Trophoblast cell (in vitro differentiated cells and primary cell): ENCODE data around the gene TUBB1.
A peak's percentile ranks its signal among the peaks of the same experiment; 100 is the strongest.
"Not testable (repeated sequence)": the region's sequence is repeated elsewhere in the genome, so short reads cannot be mapped to it uniquely, and the experiment has no call there.

Experiments
- DNase-seq, 2 donors: peaks; one replicate each; pipeline ENCODE4 v3.0.0-alpha.2; 2016
- H2AFZ ChIP-seq: 2 replicates; pipeline ENCODE4 v1.6.1; 2013; ENCODE audit warnings: low read length, moderate library complexity, mild to moderate bottlenecking; ENCODE audit not compliant: insufficient read depth, poor library complexity
- H2AK5ac ChIP-seq: 2 replicates; pipeline ENCODE4 v1.6.1; 2013; ENCODE audit warnings: mild to moderate bottlenecking, low read length
- H2BK120ac ChIP-seq: 2 replicates; pipeline ENCODE4 v1.6.1; 2013; ENCODE audit warnings: low read length, mild to moderate bottlenecking, moderate library complexity; ENCODE audit not compliant: insufficient read depth, poor library complexity
- H2BK12ac ChIP-seq: 2 replicates; pipeline ENCODE4 v1.6.1; 2013; ENCODE audit warnings: mild to moderate bottlenecking, low read length, moderate library complexity
- H2BK5ac ChIP-seq: 2 replicates; pipeline ENCODE4 v1.6.1; 2013; ENCODE audit warnings: low read length, low read depth, moderate library complexity, mild to moderate bottlenecking; ENCODE audit not compliant: poor library complexity
- H3K14ac ChIP-seq: 2 replicates; pipeline ENCODE4 v1.6.1; 2013; ENCODE audit warnings: mild to moderate bottlenecking, low read length
- H3K18ac ChIP-seq: 2 replicates; pipeline ENCODE4 v1.6.1; 2013; ENCODE audit warnings: mild to moderate bottlenecking, low read length
- H3K23ac ChIP-seq: 2 replicates; pipeline ENCODE4 v1.6.1; 2013; ENCODE audit warnings: low read length
- H3K27ac ChIP-seq: 2 replicates; pipeline ENCODE4 v1.5.1; 2013; ENCODE audit warnings: low read depth, mild to moderate bottlenecking, inconsistent platforms, low read length, moderate library complexity
- H3K27me3 ChIP-seq: 2 replicates; pipeline ENCODE4 v1.6.1; 2013; ENCODE audit warnings: inconsistent platforms, mild to moderate bottlenecking, low read length, moderate library complexity; ENCODE audit not compliant: insufficient read depth
- H3K36me3 ChIP-seq, 2 experiments: 1 replicate in 1 of 2; 2 replicates in 1 of 2; pipeline ENCODE4 v1.6.1; 2013; ENCODE audit warnings: low read length in 2 of 2, mild to moderate bottlenecking in 2 of 2, moderate library complexity in 1 of 2; ENCODE audit not compliant: insufficient read depth in 2 of 2, control insufficient read depth in 1 of 2
- H3K4ac ChIP-seq: 2 replicates; pipeline ENCODE4 v1.6.1; 2013; ENCODE audit warnings: low read depth, mild to moderate bottlenecking, low read length, moderate library complexity
- H3K4me1 ChIP-seq, 2 experiments: 1 replicate in 1 of 2; 2 replicates in 1 of 2; pipeline ENCODE4 v1.6.1; 2013; ENCODE audit warnings: low read length in 2 of 2, mild to moderate bottlenecking in 2 of 2, moderate library complexity in 1 of 2; ENCODE audit not compliant: insufficient read depth in 2 of 2, control insufficient read depth in 1 of 2
- H3K4me2 ChIP-seq: 2 replicates; pipeline ENCODE4 v1.6.1; 2013; ENCODE audit warnings: inconsistent platforms, mild to moderate bottlenecking, low read length, moderate library complexity
- H3K4me3 ChIP-seq: 2 replicates; pipeline ENCODE4 v1.5.1; 2013; ENCODE audit warnings: mild to moderate bottlenecking, low read depth, low read length, inconsistent platforms
- H3K79me1 ChIP-seq: one replicate; pipeline ENCODE4 v1.6.1; 2013; ENCODE audit warnings: low read length
- H3K79me2 ChIP-seq: 2 replicates; pipeline ENCODE4 v1.6.1; 2013; ENCODE audit warnings: low read length, mild to moderate bottlenecking; ENCODE audit not compliant: control insufficient read depth, insufficient read depth, poor library complexity
- H3K9ac ChIP-seq: 2 replicates; pipeline ENCODE4 v1.6.1; 2013; ENCODE audit warnings: mild to moderate bottlenecking, low read length
- H3K9me3 ChIP-seq: 2 replicates; pipeline ENCODE4 v1.6.1; 2013; ENCODE audit warnings: low read depth, mild to moderate bottlenecking, control low read depth, inconsistent platforms, low read length; ENCODE audit not compliant: insufficient read depth
- H4K12ac ChIP-seq: 2 replicates; pipeline ENCODE4 v1.6.1; 2013; ENCODE audit warnings: low read depth, mild to moderate bottlenecking, low read length, moderate library complexity
- H4K8ac ChIP-seq: 2 replicates; pipeline ENCODE4 v1.6.1; 2013; ENCODE audit warnings: low read depth, mild to moderate bottlenecking, low read length, moderate library complexity
- H4K91ac ChIP-seq: one replicate; pipeline ENCODE4 v1.6.1; 2013; ENCODE audit warnings: low read depth, mild to moderate bottlenecking, low read length, moderate library complexity
- WGBS: extraction: QIAGEN DNeasy Blood & Tissue Kit; methylation state at CpG from one replicate; pipeline ENCODE4 v1.1.7; 2013; ENCODE audit warnings: missing lambda C conversion rate; ENCODE audit not compliant: insufficient read length, insufficient coverage; ENCODE audit errors: extremely low coverage; 5-methylcytosine and 5-hydroxymethylcytosine counted together

TUBB1 gene

DNA sequence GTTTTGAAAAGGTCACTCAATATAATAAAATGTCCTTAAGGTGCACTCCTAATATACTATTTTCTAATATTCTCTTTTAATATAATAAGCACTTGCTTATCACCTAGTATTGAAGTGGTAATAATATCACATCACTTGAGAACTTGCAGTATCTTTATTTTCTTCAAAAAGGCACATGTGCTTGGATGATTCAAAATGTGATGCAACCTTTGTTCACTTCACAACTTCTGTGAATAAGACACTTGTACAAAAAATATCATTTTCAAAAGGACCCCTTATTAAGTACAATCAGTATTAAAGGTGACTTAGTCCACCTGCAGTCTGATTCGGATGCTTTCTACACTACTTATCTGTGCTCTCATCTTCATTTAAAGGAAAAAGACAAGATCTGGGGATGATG, 20.0 kb downstream of the TUBB1 start:
- Histone ChIP-seq H3K79me1 (peaks cover 6% of the 10 kb centered on the region), H2BK5ac (no peak overlapping the region), H3K23ac (no peak overlapping the region), H2AFZ (no peak overlapping the region), H4K8ac (no peak overlapping the region), H3K4me3 (no peak overlapping the region), H4K91ac (no peak overlapping the region), H2BK120ac (no peak overlapping the region), H3K14ac (no peak overlapping the region), H4K12ac (no peak overlapping the region), H3K18ac (no peak overlapping the region), H3K4ac (no peak overlapping the region), H2BK12ac (no peak overlapping the region), H3K36me3 (peaks cover 8 to 18% of the 10 kb centered on the region in 2 experiments), H3K4me1 (peaks cover 0 to 5% of the 10 kb centered on the region in 2 experiments), H3K9ac (no peak overlapping the region), H3K4me2 (no peak overlapping the region), H3K79me2 (peaks cover 3% of the 10 kb centered on the region), H3K27ac (no peak overlapping the region), H2AK5ac (no peak overlapping the region), H3K27me3 (no peaks in the 10 kb centered on the region), H3K9me3 (no peaks in the 10 kb centered on the region)
- no CpG with 5 or more reads among the region's 1 CpG for WGBS
- no peak for DNase-seq

DNA sequence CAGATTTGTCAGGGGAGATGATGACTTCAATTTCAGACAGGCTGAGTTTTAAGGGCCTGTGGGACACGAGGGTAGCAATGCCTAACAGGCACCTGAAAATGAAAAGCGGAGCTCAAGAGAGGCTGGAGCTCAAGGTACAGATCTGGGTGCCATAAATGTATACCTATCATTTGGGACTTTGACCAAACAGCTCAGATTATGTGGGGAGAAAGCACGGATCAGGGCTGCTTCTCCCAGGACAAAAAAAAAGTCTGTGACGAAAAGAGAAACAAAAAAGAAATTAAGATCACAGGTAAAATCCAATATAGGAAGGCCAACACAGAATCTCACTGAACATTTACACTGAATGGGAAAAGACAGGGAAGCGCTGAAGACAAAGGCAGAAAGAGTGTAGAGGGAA, 21.4 kb downstream of the TUBB1 start:
- H2AK5ac ChIP-seq: no peak overlapping the region
- no peak overlapping the region for H3K4me2 ChIP-seq
- no peak overlapping the region for H2AFZ ChIP-seq
- no peak overlapping the region for H3K27ac ChIP-seq
- no peak for DNase-seq
- no peak overlapping the region for H4K12ac ChIP-seq
- peaks cover 4 to 11% of the 10 kb centered on the region in 2 experiments for H3K36me3 ChIP-seq
- peaks cover 0 to 8% of the 10 kb centered on the region in 2 experiments for H3K4me1 ChIP-seq
- H3K23ac ChIP-seq: no peak overlapping the region
- WGBS: no CpG with 5 or more reads among the region's 5 CpGs
- peaks cover 6% of the 10 kb centered on the region for H3K79me1 ChIP-seq
- H2BK120ac ChIP-seq: no peak overlapping the region
- no peak overlapping the region for H3K4me3 ChIP-seq
- H3K9me3 ChIP-seq: no peaks in the 10 kb centered on the region
- no peak overlapping the region for H3K18ac ChIP-seq
- H3K14ac ChIP-seq: no peak overlapping the region
- peak overlapping the region; percentile 44 for H3K4ac ChIP-seq
- H3K79me2 ChIP-seq: peaks cover 3% of the 10 kb centered on the region
- H2BK5ac ChIP-seq: no peak overlapping the region
- no peak overlapping the region for H3K9ac ChIP-seq
- no peak overlapping the region for H2BK12ac ChIP-seq
- H4K91ac ChIP-seq: no peak overlapping the region
- H3K27me3 ChIP-seq: no peaks in the 10 kb centered on the region
- no peak overlapping the region for H4K8ac ChIP-seq

DNA sequence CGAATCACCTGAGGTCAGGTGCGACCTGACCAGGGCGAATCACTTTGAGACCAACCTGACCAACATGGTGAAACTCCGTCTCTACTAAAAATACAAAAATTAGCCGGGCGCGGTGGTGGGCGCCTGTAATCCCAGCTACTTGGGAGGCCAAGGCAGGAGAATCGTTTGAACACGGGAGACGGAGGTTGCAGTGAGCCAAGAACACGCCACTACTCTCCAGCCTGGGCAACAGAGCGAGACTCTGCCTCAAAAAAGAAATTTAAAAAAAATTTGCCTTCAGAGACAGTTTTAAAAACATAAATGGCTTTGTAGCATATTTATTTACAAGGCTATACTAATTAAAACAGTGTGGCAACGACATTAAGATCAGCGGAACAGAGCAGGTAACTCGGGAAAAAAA, 22.3 kb downstream of the TUBB1 start:
- H3K79me1 ChIP-seq, H3K18ac ChIP-seq, H2AFZ ChIP-seq, H3K4me1 ChIP-seq, H4K12ac ChIP-seq, H3K36me3 ChIP-seq, H3K27ac ChIP-seq, H3K9me3 ChIP-seq, H2AK5ac ChIP-seq, H4K8ac ChIP-seq, H3K14ac ChIP-seq, H3K27me3 ChIP-seq, H3K79me2 ChIP-seq, H3K4ac ChIP-seq, H3K23ac ChIP-seq, DNase-seq, H2BK5ac ChIP-seq, H3K9ac ChIP-seq, H3K4me3 ChIP-seq, H2BK12ac ChIP-seq, H4K91ac ChIP-seq, H2BK120ac ChIP-seq: not testable (repeated sequence)
- no CpG with 5 or more reads among the region's 16 CpGs for WGBS
- H3K4me2 ChIP-seq: peak overlapping the region; percentile 73

DNA sequence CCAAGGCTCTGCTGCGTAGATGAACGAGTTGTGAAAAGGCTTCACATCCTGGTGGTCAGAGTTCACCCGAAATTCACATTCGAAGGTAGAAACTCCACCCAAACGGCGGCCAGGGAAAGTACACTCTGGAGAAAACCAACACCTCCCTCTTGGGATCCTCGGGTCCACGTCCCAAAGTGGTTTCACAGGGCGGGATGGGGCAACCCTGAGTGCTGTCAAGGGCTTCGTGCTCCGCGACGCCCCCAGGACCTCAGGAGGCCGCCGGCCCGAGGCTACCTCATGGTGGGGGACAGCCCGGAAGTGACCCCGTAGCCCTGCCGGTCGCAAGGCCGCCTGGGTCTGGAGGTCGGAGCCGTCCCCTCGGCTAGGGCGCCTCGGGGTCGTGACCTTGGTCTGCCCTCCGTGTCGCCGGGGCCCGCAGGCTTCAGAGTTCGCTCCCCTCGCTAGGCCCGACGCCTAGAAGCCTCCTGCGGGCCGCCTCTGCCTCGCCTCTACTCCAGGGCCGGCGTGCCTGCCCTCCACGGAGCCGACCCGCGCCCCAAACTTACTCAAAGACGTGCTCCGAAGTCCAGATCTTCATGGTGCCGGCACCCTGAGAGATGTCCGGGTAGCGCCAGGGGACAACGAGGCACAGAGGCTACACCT, 23.0 kb downstream of the TUBB1 start, which contains the start of gene PRELID3B:
TSS of gene PRELID3B (minus strand) at position 636 of the 645 bp plus-strand sequence. CDS start at position 580, 56 bp downstream.
- Histone ChIP-seq H3K4ac (peak within 1 kb of the TSS; percentile 22), H3K9ac (peak within 1 kb of the TSS; percentile 78), H2BK120ac (peak within 1 kb of the TSS; percentile 40), H3K4me2 (peak within 1 kb of the TSS; percentile 81), H3K36me3 (peaks cover 4% of the 10 kb centered on the region in 2 experiments), H2AFZ (peak within 1 kb of the TSS; percentile 1), H3K27ac (no peak within 1 kb of the TSS), H4K91ac (peak within 1 kb of the TSS; percentile 15), H3K18ac (no peak within 1 kb of the TSS), H4K12ac (peak within 1 kb of the TSS; percentile 23), H3K79me1 (peaks cover 6% of the 10 kb centered on the region), H3K9me3 (no peaks in the 10 kb centered on the region), H3K27me3 (no peaks in the 10 kb centered on the region), H3K23ac (no peak within 1 kb of the TSS), H2AK5ac (no peak within 1 kb of the TSS), H4K8ac (peak within 1 kb of the TSS; percentile 55), H2BK5ac (no peak within 1 kb of the TSS), H3K4me3 (peak within 1 kb of the TSS; percentile 81), H3K4me1 (peaks cover 0 to 8% of the 10 kb centered on the region in 2 experiments), H3K14ac (no peak within 1 kb of the TSS), H3K79me2 (peaks cover 3% of the 10 kb centered on the region), H2BK12ac (no peak within 1 kb of the TSS)
- peak; percentile 18 to 50 for DNase-seq
- no CpG with 5 or more reads among the region's 50 CpGs for WGBS
